ENCODE data around the gene CTNND2. TPM values are rescaled to one million over a fixed set of nuclear protein-coding genes. Genes with fewer than 3 reads are reported as not detected.

CTNND2 gene
- total RNA-seq, 1 donor from 2014 or later = 13.9 TPM

DNA sequence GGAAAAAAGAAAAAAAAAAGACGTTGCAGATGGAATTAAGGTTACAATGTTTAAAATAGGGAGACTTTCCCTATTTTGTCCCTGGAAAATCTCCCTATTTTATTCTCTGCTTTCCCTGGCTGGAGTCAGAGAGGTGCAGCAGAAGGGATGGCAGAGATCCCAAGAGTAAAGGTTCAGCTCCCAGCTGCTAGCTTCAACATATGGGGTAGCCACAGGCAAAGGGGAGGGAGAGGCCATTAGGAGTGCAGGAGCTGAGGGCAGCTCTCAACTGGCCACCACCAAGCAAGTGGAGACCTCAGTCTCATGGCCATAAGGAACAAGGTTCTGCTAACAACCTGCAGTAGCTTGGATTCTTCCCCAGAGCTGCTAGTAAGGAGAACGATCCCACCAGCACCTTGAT lies 776.2 kb downstream of the CTNND2 start:
- peaks cover 10% of the 10 kb centered on the region for H3K4me1 Mint-ChIP-seq
- Histone ChIP-seq H3K36me3 (no peaks in the 10 kb centered on the region), H3K4me3 (no peak overlapping the region), H3F3A (ENCODE audit: low read depth) (peaks cover 5% of the 10 kb centered on the region), H2AFZ (replicated peaks) (no peak overlapping the region), H3K79me2 (ENCODE audit: low read depth) (no peaks in the 10 kb centered on the region), H3K27ac (no peak overlapping the region), H4K20me1 (ENCODE audit: low read depth) (no peaks in the 10 kb centered on the region), H3K9ac (no peak overlapping the region), H3K9me3 (ENCODE audit: low read depth) (no peaks in the 10 kb centered on the region), H3K4me1 (peaks cover 7% of the 10 kb centered on the region), H3K4me2 (no peak overlapping the region), H3K27me3 (no peaks in the 10 kb centered on the region)
- H3K27me3 Mint-ChIP-seq (ENCODE audit: insufficient read depth, low read depth) = no peaks in the 10 kb centered on the region
- TF ChIP-seq, protein P1, sequence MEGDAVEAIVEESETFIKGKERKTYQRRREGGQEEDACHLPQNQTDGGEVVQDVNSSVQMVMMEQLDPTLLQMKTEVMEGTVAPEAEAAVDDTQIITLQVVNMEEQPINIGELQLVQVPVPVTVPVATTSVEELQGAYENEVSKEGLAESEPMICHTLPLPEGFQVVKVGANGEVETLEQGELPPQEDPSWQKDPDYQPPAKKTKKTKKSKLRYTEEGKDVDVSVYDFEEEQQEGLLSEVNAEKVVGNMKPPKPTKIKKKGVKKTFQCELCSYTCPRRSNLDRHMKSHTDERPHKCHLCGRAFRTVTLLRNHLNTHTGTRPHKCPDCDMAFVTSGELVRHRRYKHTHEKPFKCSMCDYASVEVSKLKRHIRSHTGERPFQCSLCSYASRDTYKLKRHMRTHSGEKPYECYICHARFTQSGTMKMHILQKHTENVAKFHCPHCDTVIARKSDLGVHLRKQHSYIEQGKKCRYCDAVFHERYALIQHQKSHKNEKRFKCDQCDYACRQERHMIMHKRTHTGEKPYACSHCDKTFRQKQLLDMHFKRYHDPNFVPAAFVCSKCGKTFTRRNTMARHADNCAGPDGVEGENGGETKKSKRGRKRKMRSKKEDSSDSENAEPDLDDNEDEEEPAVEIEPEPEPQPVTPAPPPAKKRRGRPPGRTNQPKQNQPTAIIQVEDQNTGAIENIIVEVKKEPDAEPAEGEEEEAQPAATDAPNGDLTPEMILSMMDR (IDR thresholded peaks at IDR 0.05) = no peak
- no peak for TF ChIP-seq EZH2 (IDR thresholded peaks at IDR 0.05)
- no peak for TF ChIP-seq EZH2phosphoT487 (IDR thresholded peaks at IDR 0.05)
- peaks cover 3% of the 10 kb centered on the region for H3K36me3 Mint-ChIP-seq
- DNase-seq (ENCODE audit: low spot score) = no peak
- no peak overlapping the region for H3K27ac Mint-ChIP-seq
- H3K4me3 Mint-ChIP-seq = no peak overlapping the region
- H3K9me3 Mint-ChIP-seq = no peaks in the 10 kb centered on the region

DNA sequence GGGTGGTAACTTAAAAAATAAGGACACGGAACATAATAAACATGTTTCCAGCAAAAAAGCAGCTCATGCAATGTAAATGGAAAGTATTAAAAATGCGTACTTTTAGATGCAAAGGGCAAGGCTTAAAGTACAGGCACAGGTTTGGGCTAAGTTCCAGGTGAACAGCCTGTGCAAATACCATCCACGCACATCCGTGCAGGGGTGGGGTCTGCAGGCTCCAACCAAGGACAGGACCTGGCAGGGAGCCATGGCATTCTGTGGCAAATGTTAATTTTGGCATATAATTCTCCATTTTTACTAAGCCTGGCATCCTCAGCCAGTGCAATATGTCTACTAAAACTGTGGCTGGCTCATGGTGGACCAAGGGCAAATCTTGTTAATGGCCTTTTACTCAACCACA lies 777.4 kb downstream of the CTNND2 start:
- Histone ChIP-seq H3K4me1 (peaks cover 7% of the 10 kb centered on the region), H4K20me1 (ENCODE audit: low read depth) (no peaks in the 10 kb centered on the region), H3K9me3 (ENCODE audit: low read depth) (no peaks in the 10 kb centered on the region), H3K9ac (no peak overlapping the region), H3K4me2 (no peak overlapping the region), H3F3A (ENCODE audit: low read depth) (peaks cover 5% of the 10 kb centered on the region), H3K36me3 (no peaks in the 10 kb centered on the region), H3K4me3 (no peak overlapping the region), H3K79me2 (ENCODE audit: low read depth) (no peaks in the 10 kb centered on the region), H2AFZ (replicated peaks) (no peak overlapping the region), H3K27me3 (no peaks in the 10 kb centered on the region), H3K27ac (no peak overlapping the region)
- Mint-ChIP-seq H3K27me3 (ENCODE audit: insufficient read depth, low read depth) (no peaks in the 10 kb centered on the region), H3K4me3 (no peak overlapping the region), H3K9me3 (no peaks in the 10 kb centered on the region), H3K27ac (no peak overlapping the region), H3K36me3 (peaks cover 3% of the 10 kb centered on the region), H3K4me1 (peaks cover 10% of the 10 kb centered on the region)
- TF ChIP-seq, protein P1 (IDR thresholded peaks at IDR 0.05) = no peak
- TF ChIP-seq EZH2 (IDR thresholded peaks at IDR 0.05) (no peak), EZH2phosphoT487 (IDR thresholded peaks at IDR 0.05) (no peak)
- DNase-seq (ENCODE audit: low spot score) = no peak

DNA sequence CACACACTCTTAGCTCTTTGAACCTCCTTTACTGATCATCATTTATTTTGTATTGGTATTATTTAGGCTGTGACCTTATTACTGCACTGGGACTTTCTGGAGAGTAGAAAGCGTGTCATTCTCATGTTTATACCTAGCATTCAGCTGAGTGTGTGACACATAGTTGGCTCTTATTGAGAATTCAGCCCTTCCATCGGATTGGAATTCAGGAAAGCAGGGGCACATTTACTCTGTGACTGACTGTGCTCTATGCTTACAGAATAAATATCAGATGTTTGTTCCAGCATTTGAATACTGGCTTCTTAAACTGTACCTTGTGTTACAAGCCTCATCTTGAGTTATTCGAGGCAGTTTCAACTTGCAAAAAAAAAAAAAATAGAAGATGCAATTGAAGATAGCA lies 782.4 kb downstream of the CTNND2 start:
- H4K20me1 ChIP-seq (ENCODE audit: low read depth) = no peaks in the 10 kb centered on the region
- H3K4me2 ChIP-seq = no peak overlapping the region
- H3F3A ChIP-seq (ENCODE audit: low read depth) = no peaks in the 10 kb centered on the region
- TF ChIP-seq, protein P1 (IDR thresholded peaks at IDR 0.05) = no peak
- no peak for TF ChIP-seq EZH2phosphoT487 (IDR thresholded peaks at IDR 0.05)
- no peak for TF ChIP-seq EZH2 (IDR thresholded peaks at IDR 0.05)
- Mint-ChIP-seq H3K27me3 (ENCODE audit: insufficient read depth, low read depth) (no peaks in the 10 kb centered on the region), H3K9me3 (no peaks in the 10 kb centered on the region), H3K36me3 (peaks cover 16% of the 10 kb centered on the region), H3K4me3 (no peak overlapping the region), H3K4me1 (peaks cover 3% of the 10 kb centered on the region), H3K27ac (no peak overlapping the region)
- H3K27me3 ChIP-seq = no peaks in the 10 kb centered on the region
- DNase-seq (ENCODE audit: low spot score) = no peak
- H3K9me3 ChIP-seq (ENCODE audit: low read depth) = no peaks in the 10 kb centered on the region
- H3K4me1 ChIP-seq = no peaks in the 10 kb centered on the region
- H3K27ac ChIP-seq = no peak overlapping the region
- H2AFZ ChIP-seq (replicated peaks) = no peak overlapping the region
- H3K9ac ChIP-seq = no peak overlapping the region
- H3K4me3 ChIP-seq = no peak overlapping the region
- no peaks in the 10 kb centered on the region for H3K79me2 ChIP-seq (ENCODE audit: low read depth)
- no peaks in the 10 kb centered on the region for H3K36me3 ChIP-seq
